AG09309 (cell line): ENCODE results near the gene KCTD16.

Experiments used
- DNase-seq: peaks from one replicate; pipeline ENCODE4 v3.0.0-alpha.2; 2010; ENCODE audit warnings: low read depth
- H3K4me3 ChIP-seq: 2 replicates; pipeline ENCODE4 v1.5.1; 2011; ENCODE audit warnings: mild to moderate bottlenecking, low read depth, low read length, moderate library complexity; ENCODE audit not compliant: control insufficient read depth
- CTCF ChIP-seq: IDR thresholded peaks from 2 replicates; pipeline ENCODE4 v1.5.1; 2011; ENCODE audit warnings: mild to moderate bottlenecking, low read depth, low read length, inconsistent platforms; ENCODE audit not compliant: insufficient read depth, control insufficient read depth; ENCODE audit errors: missing control alignments

The KCTD16 gene

GRCh38 chr5:144318011-144318410, 147.3 kb downstream of the KCTD16 start:
- DNase-seq: no peak
- no peak overlapping the region for H3K4me3 ChIP-seq
- no peak for TF ChIP-seq CTCF

- no peak overlapping the region for H3K4me3 ChIP-seq
- no peak for DNase-seq
- TF ChIP-seq CTCF: no peak
These were observed 147.8 kb downstream of the KCTD16 start for GRCh38 chr5:144318460-144318859.

GRCh38 chr5:144323181-144323580, 152.5 kb downstream of the KCTD16 start:
- DNase-seq: no peak
- TF ChIP-seq CTCF: no peak
- H3K4me3 ChIP-seq: no peak overlapping the region

- DNase-seq: no peak
- no peak overlapping the region for H3K4me3 ChIP-seq
- no peak for TF ChIP-seq CTCF
These were observed 154.9 kb downstream of the KCTD16 start for GRCh38 chr5:144325532-144325931.

GRCh38 chr5:144328494-144328893, 157.8 kb downstream of the KCTD16 start:
- DNase-seq: no peak
- H3K4me3 ChIP-seq: no peak overlapping the region
- TF ChIP-seq CTCF: no peak

- no peak for DNase-seq
- TF ChIP-seq CTCF: no peak
- no peak overlapping the region for H3K4me3 ChIP-seq
These were observed 158.3 kb downstream of the KCTD16 start for GRCh38 chr5:144328980-144329379.

- H3K4me3 ChIP-seq: no peak overlapping the region
- no peak for DNase-seq
- TF ChIP-seq CTCF: no peak
These were observed 159.0 kb downstream of the KCTD16 start for GRCh38 chr5:144329681-144330080.
